Prostate gland (tissue), 2 donors: Measurements from ENCODE around the gene CNTRL.

Experiments
- POLR2A ChIP-seq: fragments of 450-650 bp; IDR thresholded peaks from one replicate; pipeline ENCODE4 v1.6.1; 2016; ENCODE audit warnings: antibody characterized with exemption, mild to moderate bottlenecking
- TF ChIP-seq, protein P1 (sequence below), 4 experiments: fragments of 200-600 bp in 2 of 4; fragments of 450-650 bp in 2 of 4; sonication (generic) in 2 of 4; IDR thresholded peaks; 1 replicate in 3 of 4; 2 replicates in 1 of 4; pipeline ENCODE4 v1.5.1; 2016 to 2019; ENCODE audit warnings: antibody characterized with exemption in 4 of 4, mild to moderate bottlenecking in 2 of 4, moderate library complexity in 2 of 4

DNA sequence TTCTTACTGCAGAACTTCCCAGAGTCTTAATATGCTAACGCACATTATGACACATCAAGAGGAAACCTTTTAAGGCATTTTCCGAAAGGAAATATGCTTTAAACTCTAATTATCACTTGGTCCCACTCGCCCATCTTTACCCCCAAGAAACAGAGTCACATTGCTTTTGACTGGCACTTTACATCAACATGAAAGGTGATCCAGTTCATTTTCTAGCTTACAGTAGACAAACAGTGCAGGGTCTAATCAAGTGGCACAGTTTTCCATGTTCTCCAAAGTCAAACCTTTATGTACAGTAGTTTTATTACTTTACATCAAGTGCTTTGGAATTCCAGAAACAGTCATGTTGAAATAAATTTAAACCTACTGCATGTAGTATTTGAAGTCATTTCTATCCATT, 114.9 kb downstream of the CNTRL start:
- TF ChIP-seq, protein P1, sequence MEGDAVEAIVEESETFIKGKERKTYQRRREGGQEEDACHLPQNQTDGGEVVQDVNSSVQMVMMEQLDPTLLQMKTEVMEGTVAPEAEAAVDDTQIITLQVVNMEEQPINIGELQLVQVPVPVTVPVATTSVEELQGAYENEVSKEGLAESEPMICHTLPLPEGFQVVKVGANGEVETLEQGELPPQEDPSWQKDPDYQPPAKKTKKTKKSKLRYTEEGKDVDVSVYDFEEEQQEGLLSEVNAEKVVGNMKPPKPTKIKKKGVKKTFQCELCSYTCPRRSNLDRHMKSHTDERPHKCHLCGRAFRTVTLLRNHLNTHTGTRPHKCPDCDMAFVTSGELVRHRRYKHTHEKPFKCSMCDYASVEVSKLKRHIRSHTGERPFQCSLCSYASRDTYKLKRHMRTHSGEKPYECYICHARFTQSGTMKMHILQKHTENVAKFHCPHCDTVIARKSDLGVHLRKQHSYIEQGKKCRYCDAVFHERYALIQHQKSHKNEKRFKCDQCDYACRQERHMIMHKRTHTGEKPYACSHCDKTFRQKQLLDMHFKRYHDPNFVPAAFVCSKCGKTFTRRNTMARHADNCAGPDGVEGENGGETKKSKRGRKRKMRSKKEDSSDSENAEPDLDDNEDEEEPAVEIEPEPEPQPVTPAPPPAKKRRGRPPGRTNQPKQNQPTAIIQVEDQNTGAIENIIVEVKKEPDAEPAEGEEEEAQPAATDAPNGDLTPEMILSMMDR (IDR thresholded peaks at IDR 0.05): no peak
- no peak for TF ChIP-seq POLR2A
